SK-N-SH (cell line): Measurements from ENCODE around the gene CASP14. TPM values are rescaled to one million over a fixed set of nuclear protein-coding genes. Genes with fewer than 3 reads are reported as not detected.

Experiments
- CTCF ChIA-PET: fragments of 300-600, 350-600 bp; formaldehyde crosslinking; extraction: SDS; loops from one replicate; lab custom pipeline; 2021; lab: Yijun Ruan, JAX
- POLR2A ChIA-PET: fragments of 350-600 bp; sonication (Branson Sonifier 250); formaldehyde crosslinking; extraction: SDS; loops from one replicate; lab custom pipeline; 2020; ENCODE audit warnings: antibody characterized with exemption, inconsistent platforms; lab: Yijun Ruan, JAX
- DNase-seq: peaks from one replicate; pipeline ENCODE4 v3.0.0; 2012
- H2AFZ ChIP-seq: fragments of 200-600 bp; sonication (generic); 2 replicates; pipeline ENCODE4 v1.8.1; 2016; ENCODE audit warnings: antibody characterized with exemption, mild to moderate bottlenecking, low read depth
- H3F3A ChIP-seq: fragments of 200-600 bp; sonication (generic); replicated peaks from 2 replicates; pipeline ENCODE3; 2016; ENCODE audit warnings: antibody characterized with exemption, mild to moderate bottlenecking; ENCODE audit not compliant: insufficient read depth
- H3K27ac ChIP-seq, 2 experiments: fragments of 200-500 bp in 1 of 2; fragments of 200-600 bp in 1 of 2; sonication (Bioruptor generic) in 1 of 2; sonication (generic), shearing (Covaris generic) in 1 of 2; 2 replicates each; pipeline versions ENCODE4 v1.5.1 to v1.6.1; 2014 to 2016; ENCODE audit warnings: low read depth in 2 of 2, inconsistent platforms in 1 of 2, low read length in 1 of 2, mild to moderate bottlenecking in 1 of 2, mixed read lengths in 1 of 2
- H3K27me3 ChIP-seq: fragments of 200-600 bp; sonication (generic), shearing (Covaris generic); 2 replicates; pipeline ENCODE4 v1.6.1; 2016; ENCODE audit warnings: mixed run types; ENCODE audit not compliant: insufficient read depth
- H3K36me3 ChIP-seq, 2 experiments: fragments of 200-500 bp in 1 of 2; fragments of 200-600 bp in 1 of 2; sonication (Bioruptor generic) in 1 of 2; sonication (generic) in 1 of 2; replicated peaks in 1 of 2; 2 replicates each; pipeline versions ENCODE3 to v1.5.1; 2014 to 2016; ENCODE audit warnings: low read length in 1 of 2, mild to moderate bottlenecking in 1 of 2; ENCODE audit not compliant: insufficient read depth in 2 of 2, control insufficient read depth in 1 of 2
- H3K4me1 ChIP-seq, 2 experiments: fragments of 200-500 bp in 1 of 2; fragments of 200-600 bp in 1 of 2; sonication (Bioruptor generic) in 1 of 2; sonication (generic), shearing (Covaris generic) in 1 of 2; 2 replicates each; pipeline versions ENCODE4 v1.5.1 to v1.6.1; 2014 to 2016; ENCODE audit warnings: low read depth in 1 of 2, low read length in 1 of 2, mixed run types in 1 of 2; ENCODE audit not compliant: insufficient read depth in 2 of 2, control insufficient read depth in 1 of 2
- H3K4me2 ChIP-seq: fragments of 200-600 bp; sonication (generic), shearing (Covaris generic); 2 replicates; pipeline ENCODE4 v1.6.1; 2017; ENCODE audit warnings: mixed run types
- H3K4me3 ChIP-seq, 2 experiments: fragments of 200-500 bp in 1 of 2; fragments of 200-600 bp in 1 of 2; sonication (Bioruptor generic) in 1 of 2; sonication (generic), shearing (Covaris generic) in 1 of 2; 2 replicates each; pipeline versions ENCODE4 v1.5.1 to v1.8.1; 2014 to 2016; ENCODE audit warnings: low read depth in 2 of 2, inconsistent platforms in 1 of 2, low read length in 1 of 2, mild to moderate bottlenecking in 1 of 2, mixed read lengths in 1 of 2, moderate library complexity in 1 of 2
- H3K79me2 ChIP-seq: fragments of 200-600 bp; sonication (generic); 2 replicates; pipeline ENCODE4 v1.8.1; 2017; ENCODE audit warnings: mild to moderate bottlenecking; ENCODE audit not compliant: insufficient read depth
- H3K9ac ChIP-seq: fragments of 200-600 bp; sonication (generic); 2 replicates; pipeline ENCODE4 v1.6.1; 2017; ENCODE audit warnings: mixed run types
- H3K9me2 ChIP-seq: fragments of 200-600 bp; sonication (generic); 2 replicates; pipeline ENCODE4 v1.6.1; 2017; ENCODE audit warnings: mixed run types
- H3K9me3 ChIP-seq: fragments of 200-600 bp; sonication (generic); 2 replicates; pipeline ENCODE4 v1.6.1; 2017; ENCODE audit warnings: mixed run types, mild to moderate bottlenecking, moderate library complexity
- H4K20me1 ChIP-seq: fragments of 200-600 bp; sonication (generic); 2 replicates; pipeline ENCODE4 v1.6.1; 2017; ENCODE audit warnings: mild to moderate bottlenecking, mixed run types; ENCODE audit not compliant: insufficient read depth
- CHD2 ChIP-seq: fragments of 150-350 bp; IDR thresholded peaks from 2 replicates; pipeline ENCODE4 v1.6.1; 2018; ENCODE audit warnings: low read length; ENCODE audit not compliant: partially characterized antibody
- ELF1 ChIP-seq: IDR thresholded peaks from 2 replicates; pipeline ENCODE4 v1.4.0; 2012
- EP300 ChIP-seq, 2 experiments: IDR thresholded peaks; 2 replicates each; pipeline versions ENCODE4 v1.4.0 to v1.6.1; 2012; ENCODE audit warnings: borderline replicate concordance in 1 of 2, low read depth in 1 of 2, low read length in 1 of 2
- EZH2phosphoT487 ChIP-seq: fragments of 200-600 bp; sonication (generic); IDR thresholded peaks from 2 replicates; pipeline ENCODE4 v1.6.1; 2017; ENCODE audit warnings: low read depth, mixed run types, mild to moderate bottlenecking, antibody characterized with exemption, moderate library complexity, borderline replicate concordance
- GABPA ChIP-seq: IDR thresholded peaks from 2 replicates; pipeline ENCODE4 v1.4.0; 2012; ENCODE audit warnings: low read depth, mild to moderate bottlenecking
- GATA2 ChIP-seq: sonication (generic); formaldehyde crosslinking; IDR thresholded peaks from 2 replicates; pipeline ENCODE4 v1.5.0; 2020; ENCODE audit warnings: mild to moderate bottlenecking, missing genetic modification reagents
- IRF3 ChIP-seq: fragments of 150-350 bp; IDR thresholded peaks from 2 replicates; pipeline ENCODE4 v1.6.1; 2016; ENCODE audit warnings: mild to moderate bottlenecking, low read depth, low read length
- JUND ChIP-seq: IDR thresholded peaks from 2 replicates; pipeline ENCODE4 v1.4.0; 2012
- MAX ChIP-seq: IDR thresholded peaks from 2 replicates; pipeline ENCODE4 v1.4.0; 2012; ENCODE audit warnings: low read depth
- MEF2A ChIP-seq: IDR thresholded peaks from 2 replicates; pipeline ENCODE4 v1.4.0; 2012; ENCODE audit warnings: low read depth, borderline replicate concordance
- NFIC ChIP-seq: IDR thresholded peaks from 2 replicates; pipeline ENCODE4 v1.4.0; 2012; ENCODE audit warnings: borderline replicate concordance
- POLR2AphosphoS5 ChIP-seq: IDR thresholded peaks from 2 replicates; pipeline ENCODE4 v1.6.1; 2012; ENCODE audit warnings: low read depth, low read length
- RAD21 ChIP-seq: IDR thresholded peaks from 2 replicates; pipeline ENCODE4 v1.6.1; 2012; ENCODE audit warnings: mild to moderate bottlenecking, low read length
- RFX5 ChIP-seq: IDR thresholded peaks from 2 replicates; pipeline ENCODE4 v1.6.1; 2012; ENCODE audit warnings: mild to moderate bottlenecking, improper control_type of control experiment, low read length
- RXRA ChIP-seq: IDR thresholded peaks from 2 replicates; pipeline ENCODE4 v1.4.0; 2012; ENCODE audit warnings: low read depth, mild to moderate bottlenecking, borderline replicate concordance
- SIN3A ChIP-seq: IDR thresholded peaks from 2 replicates; pipeline ENCODE4 v1.6.1; 2012; ENCODE audit warnings: low read depth, mild to moderate bottlenecking, low read length, moderate library complexity, borderline replicate concordance
- WGBS: methylation state at CpG from one replicate; pipeline ENCODE4 v1.1.6; 2017; ENCODE audit warnings: low lambda C conversion rate; 5-methylcytosine and 5-hydroxymethylcytosine counted together
- polyA plus RNA-seq, 3 experiments: library from polyadenylated mRNA; depleted of rRNA; stranded (reverse); fragments of >200 nt; gene quantifications; 2 replicates each; pipeline ENCODE4 v1.2.3, GENCODE V29; 2012

CASP14 gene
- polyA plus RNA-seq, 1 of the 3 experiments (the other 2 are of a cell fraction), result not detected

- H3K27me3 ChIP-seq, result peaks cover 13% of the 10 kb centered on the region; the same call in 1 of the 2 replicates
- H3K4me3 ChIP-seq, result no peak overlapping the region
- H2AFZ ChIP-seq, result no peak overlapping the region
- no peaks in the 10 kb centered on the region for H3K9me3 ChIP-seq
- H3K36me3 ChIP-seq, result no peaks in the 10 kb centered on the region
- H4K20me1 ChIP-seq, result no peaks in the 10 kb centered on the region
- 0% methylated on average over 1 of the region's 1 CpG for WGBS
- no peaks in the 10 kb centered on the region for H3K9me2 ChIP-seq
- CTCF ChIA-PET, result no interaction called here
- no peaks in the 10 kb centered on the region for H3K79me2 ChIP-seq
- no peak overlapping the region for H3K9ac ChIP-seq
- no peak overlapping the region for H3K27ac ChIP-seq
- POLR2A ChIA-PET, result no interaction called here
- no peak overlapping the region for H3K4me2 ChIP-seq
- H3K4me1 ChIP-seq, result no peaks in the 10 kb centered on the region
- TF ChIP-seq EZH2phosphoT487 (no peak), RXRA (no peak), POLR2AphosphoS5 (no peak), JUND (no peak), RAD21 (no peak), CHD2 (no peak), MEF2A (no peak), NFIC (no peak), MAX (no peak), RFX5 (no peak), EP300 (IDR thresholded peaks at IDR 0.05; ENCODE audit: borderline replicate concordance in 1 of 2, low read depth in 1 of 2, low read length in 1 of 2) (no peak), SIN3A (no peak), IRF3 (no peak), GATA2 (CRISPR knock-in tag) (no peak), GABPA (no peak), ELF1 (no peak)
- H3F3A ChIP-seq, result no peaks in the 10 kb centered on the region
- DNase-seq, result no peak
These were observed 17.6 kb upstream of the CASP14 start for GRCh38 chr19:15031675-15032074.

- Histone ChIP-seq H4K20me1 (no peaks in the 10 kb centered on the region), H3K4me1 (no peaks in the 10 kb centered on the region), H3K9ac (no peak overlapping the region), H3F3A (no peaks in the 10 kb centered on the region), H2AFZ (no peak overlapping the region), H3K79me2 (no peaks in the 10 kb centered on the region), H3K27ac (no peak overlapping the region), H3K27me3 (peaks cover 6% of the 10 kb centered on the region; the same call in 1 of the 2 replicates), H3K4me3 (no peak overlapping the region), H3K4me2 (no peak overlapping the region), H3K9me2 (no peaks in the 10 kb centered on the region), H3K36me3 (no peaks in the 10 kb centered on the region), H3K9me3 (no peaks in the 10 kb centered on the region)
- CTCF ChIA-PET, result no interaction called here
- POLR2A ChIA-PET, result no interaction called here
- WGBS, result 0% methylated on average over 1 of the region's 1 CpG
- no peak for DNase-seq
- TF ChIP-seq POLR2AphosphoS5, result no peak
These were observed 13.4 kb upstream of the CASP14 start for GRCh38 chr19:15035795-15036311.
